Activated B cell treated with CpG ODN at 0.5 μM for 24 hours (primary cell): Measurements from ENCODE around the gene HERC5. TPM values are rescaled to one million over a fixed set of nuclear protein-coding genes. Genes with fewer than 3 reads are reported as not detected.

Experiments used
- ATAC-seq: fragments of 200-7000 bp; cut with Tn5 transposase; one replicate; pipeline ENCODE4 v1.10.0; 2021; ENCODE audit warnings: low read depth, mild to moderate bottlenecking, moderate library complexity
- CTCF ChIA-PET: fragments of 350-600 bp; sonication (Branson Sonifier 250); formaldehyde crosslinking; loops from one replicate; lab custom pipeline; 2021; ENCODE audit warnings: antibody characterized with exemption; lab: Charles Lee
- POLR2A ChIA-PET: fragments of 350-600 bp; sonication (Branson Sonifier 250); formaldehyde crosslinking; loops from one replicate; lab custom pipeline; 2021; ENCODE audit warnings: antibody characterized with exemption; lab: Charles Lee
- DNase-seq: peaks from one replicate; pipeline ENCODE4 v3.0.0; 2022
- H3K27ac Mint-ChIP-seq: one replicate; pipeline ENCODE4 v1.8.0; 2020; ENCODE audit warnings: mixed read lengths
- H3K27me3 Mint-ChIP-seq: one replicate; pipeline ENCODE4 v1.8.0; 2021; ENCODE audit warnings: mixed read lengths
- H3K36me3 Mint-ChIP-seq: one replicate; pipeline ENCODE4 v1.8.0; 2021; ENCODE audit warnings: low read depth, mixed read lengths
- H3K4me1 Mint-ChIP-seq: one replicate; pipeline ENCODE4 v1.8.0; 2021; ENCODE audit warnings: mixed read lengths
- H3K4me3 Mint-ChIP-seq: one replicate; pipeline ENCODE4 v1.8.0; 2020; ENCODE audit warnings: mild to moderate bottlenecking, mixed read lengths
- H3K9me3 Mint-ChIP-seq: one replicate; pipeline ENCODE4 v1.8.0; 2020; ENCODE audit warnings: mixed read lengths
- CTCF ChIP-seq: fragments of 200-600 bp; IDR thresholded peaks from one replicate; pipeline ENCODE4 v1.8.0; 2022; ENCODE audit warnings: antibody characterized with exemption, mild to moderate bottlenecking
- intact Hi-C: fragments of 100-400 bp; cut with micrococcal nuclease; formaldehyde crosslinking; loops from one replicate; pipeline ENCODE4 v1.15.1; 2024
- total RNA-seq: library from RNA; stranded (reverse); gene quantifications from 2 replicates; pipeline ENCODE4 v1.2.3, GENCODE V29; 2022

The HERC5 gene
- total RNA-seq: 4.2 and 4.8 TPM in 2 replicates

GRCh38 chr4:88456670-88457306 lies at the start of gene HERC5:
TSS of gene HERC5 (plus strand) at chr4:88457119. CDS start at chr4:88457270, 151 bp downstream.
- H3K9me3 Mint-ChIP-seq: peaks cover 2% of the 10 kb centered on the region
- H3K4me1 Mint-ChIP-seq: peaks cover 17% of the 10 kb centered on the region
- POLR2A ChIA-PET: interaction anchor here (0.6 to 3.1 kb wide), 16 partner anchors 12 to 1499 kb away, joined by 3 to 48 read pairs (median 4); partner anchors contain the start of genes HERC3, HERC6, NUDT9 and PPM1K
- DNase-seq (peak; percentile 84), ATAC-seq (peak; percentile 96)
- peaks cover 5% of the 10 kb centered on the region for H3K36me3 Mint-ChIP-seq
- H3K27me3 Mint-ChIP-seq: no peaks in the 10 kb centered on the region
- peak within 1 kb of the TSS; percentile 99 for H3K27ac Mint-ChIP-seq
- intact Hi-C loops: loop anchor here (1.0 to 10.0 kb wide), 12 partner anchors 66 to 1236 kb away; partner anchors contain the start of genes HSD17B11, KLHL8, NUDT9 and PKD2
- no peak for TF ChIP-seq CTCF
- CTCF ChIA-PET: interaction anchor here (0.9 to 3.0 kb wide), 4 partner anchors 59 to 238 kb away, joined by 4 to 14 read pairs (median 9); partner anchors contain the start of genes HERC6 and PPM1K
- peak within 1 kb of the TSS; percentile 100 for H3K4me3 Mint-ChIP-seq

GRCh38 chr4:88409206-88409605 lies 47.7 kb upstream of the HERC5 start:
- intact Hi-C loops: no loop called here
- no peak for TF ChIP-seq CTCF
- Mint-ChIP-seq H3K4me3 (no peak overlapping the region), H3K27me3 (no peaks in the 10 kb centered on the region), H3K9me3 (peaks cover 2% of the 10 kb centered on the region), H3K27ac (no peak overlapping the region), H3K4me1 (no peaks in the 10 kb centered on the region), H3K36me3 (peaks cover 29% of the 10 kb centered on the region)
- DNase-seq (no peak), ATAC-seq (no peak)
- CTCF ChIA-PET: no interaction called here
- POLR2A ChIA-PET: no interaction called here

- ATAC-seq (no peak), DNase-seq (no peak)
- H3K4me3 Mint-ChIP-seq: no peak overlapping the region
- TF ChIP-seq CTCF: no peak
- no peaks in the 10 kb centered on the region for H3K4me1 Mint-ChIP-seq
- POLR2A ChIA-PET: no interaction called here
- no peaks in the 10 kb centered on the region for H3K27me3 Mint-ChIP-seq
- H3K27ac Mint-ChIP-seq: no peak overlapping the region
- peaks cover 32% of the 10 kb centered on the region for H3K36me3 Mint-ChIP-seq
- CTCF ChIA-PET: no interaction called here
- H3K9me3 Mint-ChIP-seq: peaks cover 2% of the 10 kb centered on the region
- intact Hi-C loops: no loop called here
These were observed 47.1 kb upstream of the HERC5 start for GRCh38 chr4:88409789-88410188.

GRCh38 chr4:88411491-88412096 lies 45.3 kb upstream of the HERC5 start:
- H3K27ac Mint-ChIP-seq: no peak overlapping the region
- peaks cover 33% of the 10 kb centered on the region for H3K36me3 Mint-ChIP-seq
- no peaks in the 10 kb centered on the region for H3K4me1 Mint-ChIP-seq
- DNase-seq (no peak), ATAC-seq (no peak)
- CTCF ChIA-PET: no interaction called here
- no peak for TF ChIP-seq CTCF
- H3K9me3 Mint-ChIP-seq: peaks cover 2% of the 10 kb centered on the region
- H3K4me3 Mint-ChIP-seq: no peak overlapping the region
- POLR2A ChIA-PET: no interaction called here
- H3K27me3 Mint-ChIP-seq: no peaks in the 10 kb centered on the region
- intact Hi-C loops: no loop called here

GRCh38 chr4:88413801-88414200 lies 43.1 kb upstream of the HERC5 start:
- H3K27me3 Mint-ChIP-seq: no peaks in the 10 kb centered on the region
- intact Hi-C loops: no loop called here
- TF ChIP-seq CTCF: no peak
- POLR2A ChIA-PET: no interaction called here
- no peaks in the 10 kb centered on the region for H3K4me1 Mint-ChIP-seq
- H3K36me3 Mint-ChIP-seq: peaks cover 36% of the 10 kb centered on the region
- no peak overlapping the region for H3K27ac Mint-ChIP-seq
- CTCF ChIA-PET: no interaction called here
- ATAC-seq (no peak), DNase-seq (no peak)
- H3K9me3 Mint-ChIP-seq: no peaks in the 10 kb centered on the region
- H3K4me3 Mint-ChIP-seq: no peak overlapping the region
